GM21367 (cell line): ENCODE results near the gene HRAS.

Source experiments
- ATAC-seq: cut with Tn5 transposase; IDR thresholded peaks from one replicate; pipeline ENCODE4 v1.9.1; 2021; ENCODE audit not compliant: unreplicated experiment

The HRAS gene

GRCh38 chr11:514606-515005 lies 20.8 kb downstream of the HRAS start:
- ATAC-seq = no peak

- no peak for ATAC-seq
These were observed 22.4 kb downstream of the HRAS start for GRCh38 chr11:512761-513595.

GRCh38 chr11:508956-509355 lies 26.4 kb downstream of the HRAS start:
- ATAC-seq = no peak

GRCh38 chr11:507727-508515 lies 27.5 kb downstream of the HRAS start:
- no peak for ATAC-seq

- ATAC-seq = peak; percentile 36
These were observed 28.2 kb downstream of the HRAS start, which contains the start of gene RNH1 for GRCh38 chr11:506995-507726. Gene RNH1 (minus strand): TSS chr11:507242. CDS start chr11:502162, 5,080 bp downstream.

GRCh38 chr11:506238-506994 lies 29.0 kb downstream of the HRAS start:
- ATAC-seq = peak; percentile 63

- ATAC-seq = no peak
These were observed 30.4 kb downstream of the HRAS start for GRCh38 chr11:504994-505344.

GRCh38 chr11:504053-504993 lies 31.1 kb downstream of the HRAS start:
- no peak for ATAC-seq

- no peak for ATAC-seq
These were observed 32.0 kb downstream of the HRAS start for GRCh38 chr11:503179-503981.

GRCh38 chr11:502288-503178 lies 32.8 kb downstream of the HRAS start:
- ATAC-seq = no peak

- ATAC-seq = no peak
These were observed 33.6 kb downstream of the HRAS start for GRCh38 chr11:501683-502287.

GRCh38 chr11:501001-501682 lies 34.2 kb downstream of the HRAS start:
- no peak for ATAC-seq

GRCh38 chr11:499201-500076 lies 35.9 kb downstream of the HRAS start:
- no peak for ATAC-seq

- ATAC-seq = no peak
These were observed 36.8 kb downstream of the HRAS start for GRCh38 chr11:498297-499181.
